ENCODE measurements around the gene WIPF1.

DNA sequence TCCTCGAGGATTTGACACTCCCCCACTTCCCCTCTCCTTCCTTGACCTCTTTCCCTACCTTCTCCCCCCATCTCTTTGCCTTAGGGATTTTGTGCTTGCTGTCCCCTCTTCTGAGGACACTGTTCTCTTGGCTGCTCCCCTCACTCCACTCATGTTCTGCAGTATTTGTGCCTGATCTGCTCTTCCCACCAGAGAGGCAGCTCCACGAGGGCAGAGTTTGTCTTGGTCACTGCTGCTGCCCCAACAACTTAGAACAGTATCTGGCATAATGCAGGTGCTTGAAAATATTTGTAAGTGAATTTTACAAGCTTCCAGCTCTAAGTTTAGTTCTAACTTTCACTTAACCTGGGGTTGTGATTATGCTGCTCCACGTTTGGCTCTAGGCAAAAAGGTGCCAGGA, 10.0 kb upstream of the WIPF1 start:
- TF ChIP-seq, protein P1, sequence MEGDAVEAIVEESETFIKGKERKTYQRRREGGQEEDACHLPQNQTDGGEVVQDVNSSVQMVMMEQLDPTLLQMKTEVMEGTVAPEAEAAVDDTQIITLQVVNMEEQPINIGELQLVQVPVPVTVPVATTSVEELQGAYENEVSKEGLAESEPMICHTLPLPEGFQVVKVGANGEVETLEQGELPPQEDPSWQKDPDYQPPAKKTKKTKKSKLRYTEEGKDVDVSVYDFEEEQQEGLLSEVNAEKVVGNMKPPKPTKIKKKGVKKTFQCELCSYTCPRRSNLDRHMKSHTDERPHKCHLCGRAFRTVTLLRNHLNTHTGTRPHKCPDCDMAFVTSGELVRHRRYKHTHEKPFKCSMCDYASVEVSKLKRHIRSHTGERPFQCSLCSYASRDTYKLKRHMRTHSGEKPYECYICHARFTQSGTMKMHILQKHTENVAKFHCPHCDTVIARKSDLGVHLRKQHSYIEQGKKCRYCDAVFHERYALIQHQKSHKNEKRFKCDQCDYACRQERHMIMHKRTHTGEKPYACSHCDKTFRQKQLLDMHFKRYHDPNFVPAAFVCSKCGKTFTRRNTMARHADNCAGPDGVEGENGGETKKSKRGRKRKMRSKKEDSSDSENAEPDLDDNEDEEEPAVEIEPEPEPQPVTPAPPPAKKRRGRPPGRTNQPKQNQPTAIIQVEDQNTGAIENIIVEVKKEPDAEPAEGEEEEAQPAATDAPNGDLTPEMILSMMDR (conservative IDR thresholded peaks at IDR 0.05) = no peak
- TF ChIP-seq ZFX (IDR thresholded peaks at IDR 0.05) = no peak

All from C4-2B (cell line).